HL-60 (cell line): ENCODE data around the gene FAM24B.

ENCODE experiments used
- DNase-seq, 2 experiments: peaks; one replicate each; pipeline ENCODE4 v3.0.0-alpha.2; 2010 to 2020; ENCODE audit warnings: low read depth in 1 of 2, low spot score in 1 of 2
- H3K27ac ChIP-seq: fragments of 250-450 bp; sonication (Bioruptor Pico); replicated peaks from 2 replicates; pipeline ENCODE4 v1.5.1; 2020; ENCODE audit warnings: mild to moderate bottlenecking, moderate library complexity
- H3K27me3 ChIP-seq: fragments of 250-450 bp; sonication (Bioruptor Pico); 2 replicates; pipeline ENCODE4 v1.5.1; 2021; ENCODE audit warnings: mild to moderate bottlenecking, moderate library complexity; ENCODE audit not compliant: insufficient read depth, poor library complexity, severe bottlenecking
- H3K4me3 ChIP-seq: replicated peaks from 2 replicates; pipeline ENCODE4 v1.5.1; 2011; ENCODE audit warnings: mild to moderate bottlenecking, control low read depth, low read length; ENCODE audit not compliant: insufficient read depth
- CTCF ChIP-seq: IDR thresholded peaks from one replicate; pipeline ENCODE4 v1.5.1; 2011; ENCODE audit warnings: low read length, control low read depth, inconsistent platforms; ENCODE audit not compliant: insufficient read depth
- GABPA ChIP-seq: IDR thresholded peaks from 2 replicates; pipeline ENCODE4 v1.6.1; 2012; ENCODE audit warnings: low read depth
- POLR2AphosphoS5 ChIP-seq: IDR thresholded peaks from 2 replicates; pipeline ENCODE4 v1.6.1; 2012; ENCODE audit warnings: low read depth
- REST ChIP-seq: IDR thresholded peaks from 2 replicates; pipeline ENCODE4 v1.6.1; 2012; ENCODE audit warnings: low read depth; ENCODE audit not compliant: insufficient replicate concordance
- SPI1 ChIP-seq: IDR thresholded peaks from 2 replicates; pipeline ENCODE4 v1.6.1; 2012; ENCODE audit warnings: low read depth, mild to moderate bottlenecking, borderline replicate concordance

FAM24B gene

GRCh38 chr10:122847782-122848604 lies 31.4 kb downstream of the FAM24B start:
- Histone ChIP-seq H3K27ac (no peak overlapping the region), H3K27me3 (no peaks in the 10 kb centered on the region), H3K4me3 (no peak overlapping the region)
- peak; percentile 1 to 9 for DNase-seq
- TF ChIP-seq POLR2AphosphoS5 (peak; percentile 67), GABPA (no peak)

- DNase-seq = no peak
- no peak for TF ChIP-seq POLR2AphosphoS5
- TF ChIP-seq SPI1 = no peak
- TF ChIP-seq GABPA = no peak
- TF ChIP-seq REST = no peak
- TF ChIP-seq CTCF = no peak
- H3K27ac ChIP-seq = no peak within 1 kb of the TSS
- no peak within 1 kb of the TSS for H3K4me3 ChIP-seq
- H3K27me3 ChIP-seq = no peaks in the 10 kb centered on the region
Observed at GRCh38 chr10:122845783-122846332, 33.5 kb downstream of the FAM24B start, which contains the start of gene CUZD1. TSS of gene CUZD1 (minus strand) at chr10:122845857. CDS start at chr10:122845843, 14 bp downstream.

GRCh38 chr10:122844146-122844545 lies 35.2 kb downstream of the FAM24B start:
- no peak for DNase-seq
- TF ChIP-seq GABPA (no peak), SPI1 (no peak), REST (no peak), CTCF (no peak), POLR2AphosphoS5 (no peak)

GRCh38 chr10:122841569-122841968 lies 37.8 kb downstream of the FAM24B start:
- no peak overlapping the region for H3K4me3 ChIP-seq
- H3K27ac ChIP-seq = no peak overlapping the region
- no peak for DNase-seq
- H3K27me3 ChIP-seq = no peaks in the 10 kb centered on the region
- TF ChIP-seq POLR2AphosphoS5 = no peak
- no peak for TF ChIP-seq REST
- TF ChIP-seq GABPA = no peak
- no peak for TF ChIP-seq SPI1
- TF ChIP-seq CTCF = no peak

More at GRCh38 chr10:122844146-122844545, 35.2 kb downstream of the FAM24B start:
- H3K4me3 ChIP-seq = no peak overlapping the region
- no peaks in the 10 kb centered on the region for H3K27me3 ChIP-seq
- no peak overlapping the region for H3K27ac ChIP-seq
